DMS 273 treated with DMSO at 0.1 percent for 48 hours (cell line): ENCODE measurements around the gene NRARP.

Experiments used
- DNase-seq: peaks from one replicate; lab custom pipeline; 2025; lab: John Stamatoyannopoulos, UW

Gene NRARP

DNA sequence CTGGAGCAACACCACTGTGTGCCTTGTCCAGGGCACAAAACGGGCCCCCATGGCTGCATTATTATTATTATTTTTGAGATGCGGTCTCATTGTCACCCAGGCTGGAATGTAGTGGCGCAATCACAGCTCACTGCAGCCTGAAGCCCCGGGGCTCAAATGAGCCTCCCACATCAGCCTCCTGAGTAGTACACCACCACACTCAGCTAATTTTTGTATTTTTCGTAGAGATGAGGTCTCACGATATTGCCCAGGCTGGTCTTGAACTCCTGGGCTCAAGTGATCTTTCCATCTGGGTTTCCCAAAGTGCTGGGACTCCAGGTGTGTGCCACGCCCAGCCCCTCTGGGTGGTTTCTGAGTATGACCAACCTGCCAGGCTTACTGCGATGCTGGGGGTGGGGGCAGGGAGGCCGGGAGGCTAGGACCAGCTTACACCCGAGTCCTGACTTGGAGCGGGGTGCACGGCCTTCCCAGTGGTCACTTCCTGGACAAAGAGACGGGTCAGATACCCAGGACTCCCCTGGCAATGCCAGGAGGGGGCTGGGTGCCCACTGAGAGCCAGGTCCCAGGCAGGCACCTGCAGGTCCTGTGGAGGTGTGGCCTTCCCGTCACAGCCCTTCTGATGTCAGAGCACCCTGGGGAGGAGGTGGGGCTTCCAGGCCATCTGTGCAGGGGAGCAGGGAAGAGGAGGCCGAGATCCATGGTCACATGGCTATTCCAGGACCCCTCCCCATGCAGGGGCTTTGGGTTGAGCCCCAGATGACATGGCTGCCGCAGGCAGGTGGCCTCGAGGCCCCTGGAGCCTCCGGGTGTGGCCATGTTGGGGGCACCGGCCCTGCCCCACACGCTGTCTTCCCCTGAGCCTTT is 8.3 kb upstream of the NRARP start:
- no peak for DNase-seq

DNA sequence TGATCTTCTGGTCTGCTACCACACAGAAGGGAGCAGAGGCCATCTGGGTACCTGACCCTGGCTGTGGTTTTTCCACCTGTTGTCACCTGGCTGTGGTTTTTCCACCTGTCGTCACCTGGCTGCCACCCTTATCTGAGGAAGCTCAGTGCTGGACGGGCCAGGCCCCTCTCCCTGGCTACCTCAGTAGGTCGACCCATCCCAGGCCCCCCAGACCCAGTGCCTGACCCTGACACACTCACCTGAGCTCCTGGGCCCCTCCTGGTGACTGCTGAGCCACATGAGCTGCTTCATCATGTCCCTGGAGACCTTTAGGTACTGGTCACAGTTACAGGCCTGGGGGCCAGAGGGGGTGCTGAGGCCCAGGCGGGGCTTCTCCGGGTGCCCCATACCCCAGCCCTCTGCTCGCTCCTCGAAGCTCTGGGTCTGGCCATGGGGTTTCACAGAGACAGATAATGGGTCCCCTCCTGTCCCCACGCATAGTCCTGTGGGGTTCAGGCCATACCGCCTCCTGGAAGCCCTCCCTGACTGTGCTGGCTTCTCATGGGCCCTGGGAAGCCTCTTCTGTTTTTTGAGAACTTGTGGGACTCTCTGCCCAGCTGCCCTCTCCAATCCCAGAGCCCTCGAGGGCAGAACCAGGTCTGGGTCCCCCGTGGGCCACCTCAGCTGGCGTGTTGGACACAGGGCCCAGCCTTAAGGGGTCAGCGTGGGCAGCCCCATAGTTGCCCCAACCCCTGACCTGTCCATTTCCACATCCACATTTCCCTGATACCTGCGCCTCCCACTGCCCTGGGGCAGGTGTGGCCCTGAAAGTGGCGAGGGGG is 7.5 kb upstream of the NRARP start:
- DNase-seq = no peak

DNA sequence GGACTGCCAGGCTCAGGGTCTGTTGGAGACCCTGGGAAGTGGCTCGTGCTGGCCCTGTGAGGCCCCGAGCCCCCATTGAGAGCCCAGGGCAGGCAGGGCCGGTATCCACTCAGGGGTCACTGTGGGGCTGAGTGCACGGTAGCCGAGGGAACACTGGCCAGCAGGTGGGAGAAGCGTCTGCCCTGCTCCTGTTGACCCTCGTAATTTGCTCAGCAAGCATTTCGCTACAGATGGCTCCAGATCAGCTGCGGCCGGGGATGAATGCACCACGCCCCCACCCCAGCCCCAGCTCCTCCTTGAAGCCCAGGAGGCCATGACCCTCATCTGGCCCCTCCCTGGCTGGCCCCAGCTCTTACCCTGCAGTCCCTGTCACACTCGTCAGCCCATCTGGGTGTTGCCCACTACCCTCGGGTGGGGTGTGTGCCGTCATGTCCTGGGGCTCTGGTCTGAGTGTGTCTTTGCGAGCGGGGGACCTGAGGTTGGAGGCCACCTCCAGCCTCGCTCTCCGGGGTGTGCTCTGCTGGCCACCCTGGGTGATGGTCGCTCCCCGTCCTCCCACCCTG is 6.1 kb upstream of the NRARP start:
- no peak for DNase-seq

DNA sequence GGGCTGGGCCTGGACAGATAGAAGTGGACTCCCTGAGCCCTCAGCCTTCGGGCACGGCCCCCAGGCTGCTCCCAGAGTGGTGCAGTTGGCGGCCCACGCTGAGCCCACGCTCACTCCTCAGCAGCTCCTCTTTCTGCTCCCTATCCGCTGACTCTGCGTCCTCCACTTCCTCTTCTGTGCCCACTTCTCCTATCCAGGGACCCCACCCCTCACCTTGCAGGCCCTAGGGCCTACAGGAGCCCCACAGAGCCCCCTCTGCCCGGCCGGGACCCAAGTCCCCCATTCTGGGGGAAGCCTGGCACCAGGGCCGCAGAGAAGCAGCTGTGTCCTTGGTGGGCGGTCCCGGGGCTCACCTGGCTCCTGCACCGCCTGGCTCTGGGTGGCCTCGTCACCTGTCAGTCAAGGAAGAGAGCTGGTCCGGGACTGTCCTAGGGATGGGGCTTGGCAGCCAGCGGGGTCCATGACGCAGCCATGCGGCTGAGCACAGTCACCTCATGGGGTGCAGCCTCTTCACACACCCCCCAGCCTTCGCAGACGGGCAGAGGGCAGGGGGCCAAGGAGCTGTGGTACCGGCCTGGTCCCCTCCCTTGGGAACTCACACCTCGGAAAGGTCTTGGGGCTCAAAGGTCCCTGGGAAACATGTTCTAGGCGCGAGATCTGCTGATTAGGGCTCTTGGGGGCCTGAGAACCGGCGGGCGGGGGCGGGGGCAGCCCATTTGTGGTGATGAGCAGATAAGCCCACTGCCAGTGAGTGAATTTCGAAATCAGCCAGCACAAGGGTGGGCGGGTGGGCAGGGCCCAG is 5.4 kb upstream of the NRARP start:
- no peak for DNase-seq

DNA sequence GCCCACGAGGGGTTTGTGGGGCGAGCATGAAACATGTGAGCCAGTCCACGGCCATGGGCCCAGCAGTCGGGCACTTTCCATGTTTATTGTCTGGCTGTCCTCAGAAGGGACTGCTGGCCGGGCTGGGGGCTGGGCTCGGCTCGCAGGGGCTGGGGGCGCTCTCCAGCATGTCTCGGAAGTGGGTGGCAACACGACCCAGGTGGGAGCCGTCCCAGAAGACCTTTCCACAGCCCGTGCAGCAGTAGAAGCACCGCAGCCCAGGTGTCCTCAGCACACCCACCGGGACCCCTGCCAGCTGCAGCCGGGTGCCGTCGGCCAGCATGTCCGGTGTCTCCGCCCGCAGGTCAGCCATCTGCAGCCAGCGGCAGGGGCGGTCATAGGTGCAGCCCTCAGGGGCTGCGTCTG is 4.8 kb upstream of the NRARP start:
- no peak for DNase-seq

DNA sequence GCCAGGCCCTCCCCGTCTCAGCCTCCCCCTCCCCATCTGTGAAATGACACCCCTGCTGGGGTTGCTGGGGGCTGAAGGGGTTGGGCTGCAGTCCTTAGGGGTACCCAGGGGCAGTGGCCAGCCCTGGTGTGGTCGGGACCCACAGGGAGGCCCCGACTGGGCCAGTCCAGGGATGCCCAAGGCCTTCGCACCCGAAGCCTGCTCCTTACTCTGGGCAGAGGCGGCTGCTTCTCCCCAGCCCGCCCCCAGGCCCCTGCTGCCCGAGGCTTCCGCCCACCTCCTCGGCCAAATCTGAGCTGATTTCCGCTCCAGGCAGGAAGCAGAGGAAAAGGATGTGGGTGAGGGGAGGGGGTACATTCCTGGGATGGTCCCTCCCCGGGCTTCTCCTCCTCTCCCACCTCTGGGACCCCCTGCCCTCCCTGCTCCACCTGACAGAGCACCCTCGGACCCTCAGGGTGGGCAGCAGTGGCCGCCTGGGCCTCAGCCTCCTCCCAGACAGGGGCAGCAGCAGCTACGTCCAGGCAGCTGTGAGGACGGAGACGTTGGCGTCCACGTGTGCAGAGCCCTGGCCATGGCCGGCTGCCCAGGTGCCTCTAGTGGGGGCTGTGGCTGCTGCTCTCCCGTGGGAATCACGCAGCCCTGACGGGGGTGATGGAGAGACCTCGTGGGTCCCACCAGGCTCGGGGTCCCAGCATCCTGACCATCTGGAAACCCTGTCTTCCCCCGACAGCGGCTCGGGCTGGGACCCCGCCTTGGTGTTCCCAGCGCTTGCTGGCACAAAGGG is 4.2 kb upstream of the NRARP start:
- DNase-seq = no peak

DNA sequence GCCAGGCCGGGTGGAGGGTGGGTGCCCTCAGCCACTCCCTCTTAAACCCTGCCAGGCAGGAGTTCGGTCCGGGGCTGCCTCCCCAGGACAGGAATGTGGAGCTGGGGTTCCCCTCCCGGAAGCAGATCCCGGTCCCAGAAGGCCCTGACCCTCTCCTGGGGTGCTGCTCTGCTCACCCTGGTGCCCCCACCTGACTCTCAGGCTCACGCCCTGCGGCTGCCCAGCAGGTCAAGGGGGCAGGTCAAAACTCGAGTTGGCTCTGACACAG is 3.7 kb upstream of the NRARP start:
- no peak for DNase-seq

DNA sequence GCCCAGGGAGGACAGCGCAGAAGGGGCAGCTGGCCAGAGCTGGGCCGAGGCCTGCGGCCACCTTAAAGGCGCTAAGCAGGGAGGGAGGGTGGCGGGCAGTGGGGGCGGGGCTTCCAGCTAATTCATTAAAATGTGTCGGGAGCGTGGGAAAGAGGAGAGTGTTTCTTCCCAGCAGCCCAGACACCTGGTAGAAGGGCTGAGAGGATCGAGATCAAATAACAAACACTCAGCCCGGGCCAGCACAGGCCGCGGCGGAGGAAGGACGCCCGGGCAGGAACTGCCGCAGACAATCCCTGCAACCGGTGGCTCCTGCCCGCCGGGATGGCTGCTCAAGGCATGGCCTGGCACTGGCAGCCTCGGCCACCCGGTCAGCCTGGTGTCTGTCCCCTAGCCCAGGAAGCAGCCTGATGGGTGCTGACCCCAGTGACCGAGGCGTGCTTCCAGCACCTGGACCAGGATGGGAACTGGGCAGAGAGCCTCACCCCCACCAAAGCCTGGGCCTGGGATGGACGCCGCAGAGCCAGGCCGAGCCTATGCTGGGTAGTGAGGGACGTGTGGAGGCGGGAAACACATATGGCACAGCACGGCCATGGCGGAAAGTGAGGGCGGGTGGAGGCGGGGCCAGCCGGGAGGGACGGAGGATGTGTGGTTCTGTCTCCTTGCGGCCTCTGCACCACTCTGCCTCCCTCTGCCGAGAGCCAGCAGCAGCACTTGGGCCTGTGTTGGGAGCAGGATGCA is 3.2 kb upstream of the NRARP start:
- DNase-seq = peak; percentile 67

DNA sequence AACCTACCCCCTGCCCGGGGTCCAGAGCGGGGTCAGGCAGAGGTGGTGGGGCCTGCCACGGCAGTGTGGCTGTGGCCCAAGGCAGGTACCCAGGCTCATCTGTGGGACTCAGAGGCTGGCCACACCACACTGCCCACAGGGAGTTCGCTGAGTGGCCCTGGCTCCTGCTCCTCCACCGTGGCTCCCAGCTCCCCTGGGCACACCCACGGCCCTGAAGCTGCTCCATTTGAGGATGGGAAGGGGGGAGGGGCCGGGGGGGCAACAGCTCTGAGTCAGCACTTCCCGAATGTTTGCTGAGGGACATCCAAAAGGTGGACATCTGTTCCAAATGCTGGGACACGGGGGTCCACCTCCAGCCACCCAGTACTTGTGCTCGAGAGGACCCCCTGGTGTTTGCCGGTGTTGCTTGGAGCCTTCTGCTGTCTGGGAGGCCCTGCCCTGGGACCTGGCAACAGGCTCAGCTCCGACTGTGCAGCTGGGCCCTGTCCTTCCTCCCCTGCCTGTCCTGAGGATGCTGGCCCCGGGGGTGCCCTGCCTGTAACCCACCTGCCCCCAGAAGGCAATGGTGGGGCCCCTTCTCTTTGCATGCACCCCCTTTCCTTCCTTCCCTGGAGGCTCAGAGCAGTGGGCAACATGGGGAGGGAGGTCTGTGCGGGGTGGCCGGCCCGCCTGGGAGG is 2.5 kb upstream of the NRARP start:
- DNase-seq = peak; percentile 38

DNA sequence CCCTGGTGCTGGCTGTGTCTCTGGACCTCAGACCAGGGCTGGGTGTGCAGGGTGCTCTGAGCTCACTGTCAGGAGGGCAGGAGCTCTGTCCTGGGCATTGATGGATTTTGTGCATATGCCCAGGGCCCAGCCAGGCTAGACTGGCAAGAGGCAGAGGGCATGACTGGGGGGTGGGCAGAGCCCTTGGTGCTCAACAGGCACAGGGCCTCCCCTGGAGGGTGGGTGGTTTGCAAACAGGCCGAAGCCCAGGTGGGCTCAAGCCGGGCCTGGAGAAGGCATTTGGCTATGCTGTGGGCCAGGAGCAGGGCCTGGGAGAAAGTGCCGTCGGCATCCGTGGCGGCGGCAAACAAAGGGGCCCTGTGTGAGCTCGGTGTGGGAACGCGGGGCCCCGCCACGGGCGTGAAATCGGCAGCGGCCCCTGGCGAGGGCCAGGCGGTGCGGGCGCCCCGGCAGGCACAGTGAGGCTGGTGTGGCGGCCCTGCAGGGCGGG is 1.9 kb upstream of the NRARP start:
- no peak for DNase-seq

DNA sequence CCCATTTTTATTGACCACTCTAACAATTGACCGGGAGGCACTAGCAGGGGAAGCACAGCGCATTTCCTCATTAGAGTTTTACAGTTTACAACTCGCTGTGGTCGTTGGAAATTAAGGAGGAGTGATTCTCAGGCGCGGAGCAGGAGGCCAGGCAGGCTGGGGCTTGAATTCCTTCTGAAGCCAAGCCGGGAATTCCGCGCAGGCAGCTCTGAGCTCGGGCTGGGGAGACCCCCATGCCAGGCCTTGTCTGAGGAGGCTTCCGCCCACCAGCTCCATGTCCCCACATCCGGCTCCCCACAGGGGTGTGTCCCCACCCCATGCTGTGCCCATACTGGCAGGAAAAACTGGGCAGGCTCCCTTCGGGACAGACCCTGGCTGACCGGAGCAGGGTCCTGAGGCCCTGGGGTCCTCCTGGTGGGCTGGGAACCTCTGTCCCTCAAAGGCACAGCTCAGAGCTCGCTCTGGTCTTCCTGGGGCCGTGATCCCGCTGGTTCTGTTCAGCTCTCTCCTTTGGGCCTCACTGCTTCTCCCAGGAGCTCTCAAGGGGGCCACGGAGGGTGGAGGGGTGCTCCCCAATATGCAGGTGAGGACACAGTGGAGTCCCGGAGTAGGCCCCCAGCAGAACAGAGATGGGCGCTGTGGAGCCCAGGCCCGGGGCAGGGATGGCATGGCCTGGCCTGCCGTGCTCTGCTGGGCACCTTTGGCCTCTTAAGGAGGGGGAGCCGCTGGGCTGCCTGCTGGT is 1.3 kb upstream of the NRARP start:
- DNase-seq = no peak

DNA sequence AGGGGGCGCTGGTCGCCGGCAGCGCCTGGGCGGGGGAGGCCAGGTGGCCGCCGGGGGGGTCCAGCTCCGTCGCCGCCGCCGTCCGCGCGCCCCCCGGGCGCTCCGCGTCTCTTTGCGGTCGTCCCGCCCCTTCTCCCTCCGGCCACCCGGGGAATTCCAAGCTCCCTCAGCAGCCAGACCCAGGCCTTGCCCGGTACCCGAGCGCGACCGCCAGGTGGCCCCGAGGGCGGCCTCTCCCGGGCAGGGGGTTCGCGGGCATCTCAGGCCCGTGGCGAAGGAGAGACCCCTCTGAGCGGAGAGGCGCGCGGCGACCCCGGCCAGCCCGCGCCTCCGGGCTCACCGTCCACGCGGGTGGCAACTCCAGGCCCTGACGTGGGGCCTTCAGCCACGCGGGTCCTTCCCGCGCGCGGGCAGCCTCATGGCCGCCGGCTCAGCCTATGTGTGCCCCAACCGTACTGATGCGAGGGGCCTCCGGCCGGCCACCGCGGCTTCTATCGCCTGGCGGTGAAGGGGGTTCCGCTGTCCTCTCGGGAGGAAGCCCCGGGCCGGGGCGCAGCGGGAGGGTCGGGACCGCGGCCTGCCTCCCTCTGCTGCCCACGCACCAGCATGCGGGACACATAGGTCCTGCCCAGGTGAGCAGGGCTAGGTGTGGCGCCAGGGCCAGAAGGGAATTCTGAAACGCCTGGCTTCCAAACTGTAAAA is 529 bp upstream of the NRARP start:
- no peak for DNase-seq

DNA sequence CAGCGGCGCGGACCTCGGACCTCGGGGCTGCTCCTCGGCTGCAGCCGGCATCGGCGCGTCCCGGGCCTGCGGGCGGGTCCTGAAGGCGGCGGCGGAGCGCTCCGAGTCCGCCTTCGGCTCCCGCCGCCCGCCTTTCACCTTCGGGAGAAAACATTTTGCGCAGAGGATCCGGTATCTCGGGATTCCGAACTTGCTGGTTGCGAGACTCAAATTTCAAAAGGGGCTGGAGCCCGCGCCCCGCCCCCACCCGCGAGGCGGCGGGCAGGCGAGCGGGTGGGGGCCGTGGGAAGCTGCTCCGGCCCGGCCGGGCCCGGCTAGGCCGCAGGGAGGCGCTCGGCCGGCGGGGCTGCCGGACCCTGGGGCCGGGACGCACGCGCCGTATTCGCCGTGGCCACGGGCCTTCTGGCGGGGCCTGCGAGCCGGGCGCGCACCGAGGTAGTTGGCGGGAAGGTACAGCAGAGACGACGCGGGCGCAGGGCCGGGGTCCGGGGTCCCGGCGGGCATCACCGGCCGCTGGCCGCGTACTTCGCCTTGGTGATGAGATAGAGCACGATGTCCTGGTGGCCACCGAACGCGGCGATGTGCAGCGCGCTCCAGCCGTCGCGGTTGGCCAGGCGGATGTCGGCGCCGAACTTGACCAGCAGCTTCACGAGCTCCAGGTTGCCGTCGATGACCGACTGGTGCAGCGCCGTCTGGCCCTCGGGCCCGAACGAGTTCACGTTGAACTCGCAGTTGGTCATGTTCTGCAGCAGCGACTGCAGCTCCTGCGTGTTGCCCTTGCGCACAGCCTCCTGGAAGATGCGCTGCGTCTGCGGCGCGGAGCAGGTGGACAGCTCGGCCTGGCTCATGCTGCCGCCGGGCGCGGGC is 757 bp downstream of the NRARP start:
- peak; percentile 27 for DNase-seq

DNA sequence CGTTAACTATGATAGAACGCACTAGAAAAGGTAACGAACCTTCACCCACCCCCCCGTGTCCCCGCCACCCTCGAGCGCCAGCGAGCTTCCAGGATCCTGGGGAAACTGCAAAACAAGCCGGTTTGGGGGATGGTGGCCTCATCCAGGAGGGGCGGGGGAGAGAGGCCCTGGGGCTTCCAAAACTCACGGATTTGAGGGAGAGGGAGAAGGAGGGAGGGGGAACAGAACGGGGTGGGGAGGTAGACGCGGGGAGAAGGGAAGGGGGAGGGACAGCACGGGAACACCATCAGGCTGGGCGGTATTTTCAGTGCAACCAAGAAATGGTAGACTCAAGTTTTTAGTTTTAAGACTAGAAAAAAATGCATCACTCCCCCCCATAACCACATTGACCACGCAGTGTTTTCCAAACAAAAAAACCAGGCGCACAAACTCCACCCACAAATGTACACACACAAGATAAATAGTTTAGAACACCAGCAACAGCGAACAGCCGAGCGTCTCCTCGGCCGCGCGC is 1.4 kb downstream of the NRARP start:
- DNase-seq = no peak

DNA sequence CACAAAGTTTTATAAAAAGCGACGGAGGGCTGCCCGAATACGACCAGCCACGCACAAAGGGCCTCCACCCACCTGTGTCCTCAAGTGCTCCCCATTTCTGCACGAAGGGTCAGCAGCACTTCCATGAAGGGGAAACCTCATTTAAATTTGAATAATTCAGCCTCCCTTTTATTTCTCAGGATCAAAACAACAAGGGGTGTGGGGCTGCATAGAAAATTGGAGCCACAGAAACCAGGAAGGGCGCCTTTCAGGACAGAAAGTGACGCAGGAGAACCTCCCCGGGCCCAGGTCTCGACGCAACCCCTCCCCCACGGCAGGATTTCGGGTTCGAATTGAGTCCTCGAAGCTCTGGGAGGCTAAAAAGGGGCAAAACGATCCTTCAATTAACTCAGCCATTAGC is 2.1 kb downstream of the NRARP start:
- DNase-seq = no peak

DNA sequence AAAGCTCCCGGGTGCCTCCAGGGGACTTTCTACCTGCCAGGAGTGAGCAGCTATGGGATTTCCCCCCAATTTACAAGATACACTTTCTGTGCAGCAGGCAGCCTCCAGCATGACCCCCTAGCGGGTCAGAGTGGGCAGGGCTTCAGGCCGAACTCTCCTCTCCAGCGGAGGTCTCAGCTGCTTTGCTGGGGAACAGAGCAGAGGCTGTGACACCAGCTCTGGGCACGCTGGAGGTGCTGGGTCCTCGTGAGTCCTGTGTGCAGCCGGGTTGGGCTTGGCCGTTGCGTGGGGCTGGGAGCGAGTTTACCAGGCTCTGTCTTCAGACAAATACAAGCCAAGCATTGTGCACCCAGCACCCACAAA is 2.9 kb downstream of the NRARP start:
- no peak for DNase-seq

DNA sequence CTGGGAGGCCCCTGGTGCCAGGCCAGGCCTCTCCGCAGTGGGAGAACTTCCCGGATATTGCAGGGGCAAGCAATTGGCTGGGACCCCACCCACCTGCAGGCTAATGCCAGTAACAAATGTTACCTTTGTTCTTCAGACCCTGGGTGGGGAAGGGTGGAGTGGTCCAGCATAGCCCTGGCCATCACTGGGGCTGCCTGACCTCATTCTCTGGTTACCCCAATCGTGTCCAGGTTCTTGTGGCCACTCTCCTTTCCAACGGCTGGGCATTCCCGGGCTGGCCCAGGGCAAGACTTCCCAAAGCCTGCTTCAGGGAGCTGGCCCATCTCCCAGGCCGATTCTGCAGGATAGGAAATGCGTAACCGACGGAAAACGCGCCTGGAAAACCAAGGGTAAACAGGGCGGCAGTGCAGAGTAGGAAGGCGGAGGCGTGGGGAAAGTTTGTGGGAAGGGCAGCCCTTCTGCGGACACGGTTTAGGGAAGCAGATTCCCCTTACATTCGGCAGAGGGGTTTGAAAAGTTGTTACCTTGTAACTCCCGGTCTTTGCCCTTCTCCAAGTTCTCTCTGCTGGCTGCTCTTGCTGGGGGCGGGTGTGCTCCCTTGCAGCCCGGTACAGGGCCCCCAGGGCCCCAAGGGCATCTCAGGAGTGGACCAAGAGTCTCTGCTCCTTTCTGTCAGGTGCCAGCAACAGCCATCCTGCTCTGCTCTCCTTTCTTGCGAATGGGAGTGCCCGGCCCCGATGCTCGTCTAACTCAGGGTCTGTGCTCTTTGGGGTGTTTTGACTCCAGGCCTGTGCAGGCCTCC is 3.5 kb downstream of the NRARP start:
- DNase-seq = no peak
